NCI-H510A treated with DMSO at 0.1 percent for 48 hours (cell line): ENCODE data around the gene MIER1.
"Not testable (repeated sequence)": the region's sequence is repeated elsewhere in the genome, so short reads cannot be mapped to it uniquely, and the experiment has no call there.

ENCODE experiments used
- DNase-seq: peaks from one replicate; lab custom pipeline; 2025; lab: John Stamatoyannopoulos, UW

The MIER1 gene

DNA sequence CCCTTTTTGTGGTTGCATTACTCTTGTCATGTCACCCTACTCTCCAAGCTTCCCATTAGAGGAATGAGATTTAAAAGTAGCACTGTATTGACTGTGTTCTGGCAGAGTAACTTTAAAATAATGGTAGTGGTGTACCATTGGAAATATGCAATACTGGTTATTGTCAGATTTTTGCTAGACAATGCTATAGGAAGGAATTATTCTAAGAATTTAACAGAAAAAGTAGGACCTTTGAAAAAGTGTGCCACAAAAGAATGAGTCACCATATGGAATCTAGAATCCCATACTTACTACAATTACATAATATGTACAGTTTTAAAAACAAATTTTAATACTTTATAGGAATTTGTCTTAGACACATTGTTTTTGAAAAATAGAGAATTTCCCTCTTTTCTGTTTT is 13.8 kb downstream of the MIER1 start:
- DNase-seq, result no peak

DNA sequence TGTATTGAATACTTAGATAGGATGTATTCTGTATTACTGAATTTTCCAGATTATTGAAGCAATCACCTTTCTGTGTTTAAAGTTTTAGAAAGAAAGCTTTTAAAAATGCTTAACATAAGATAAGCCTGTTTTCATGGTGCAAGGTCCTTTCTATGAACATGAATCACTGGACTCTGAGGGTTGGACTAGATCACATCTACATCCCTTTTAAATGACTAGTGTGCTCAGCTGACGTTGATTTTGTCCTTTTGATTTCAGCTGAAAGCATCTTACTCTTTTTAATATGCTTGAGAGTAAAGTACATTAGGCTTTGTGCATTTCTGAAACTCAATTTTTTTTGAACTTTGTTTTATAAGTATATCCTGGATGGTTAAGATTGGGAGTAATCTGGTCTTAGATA is 16.2 kb downstream of the MIER1 start:
- no peak for DNase-seq

DNA sequence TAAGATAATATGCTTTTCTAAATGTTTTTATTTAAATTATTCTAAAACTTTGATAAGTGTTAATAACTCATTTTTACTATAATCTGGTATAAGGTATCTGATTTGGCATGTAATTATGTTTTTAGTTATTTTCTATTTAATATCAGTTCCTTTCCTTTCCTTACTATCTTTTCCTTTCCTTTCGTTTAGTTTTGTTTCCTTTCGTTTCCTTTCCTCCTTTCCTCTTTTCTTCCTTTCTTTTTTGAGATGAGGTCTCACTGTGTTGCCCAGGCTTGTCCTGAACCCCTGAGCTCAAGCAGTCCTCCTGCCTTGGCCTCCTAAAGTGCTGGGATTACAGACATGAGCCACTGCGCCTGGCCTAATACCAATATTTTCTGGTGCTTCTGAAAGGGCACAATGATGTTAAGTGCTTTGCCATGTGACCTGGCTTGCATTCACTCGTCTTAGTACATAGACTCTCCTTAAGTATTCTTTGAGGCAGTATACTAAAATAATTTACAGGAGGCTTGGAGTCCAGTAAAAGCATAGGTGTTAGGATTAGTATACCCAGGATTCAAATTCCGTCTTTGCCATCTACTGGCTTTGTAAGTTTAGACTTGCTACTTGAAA is 18.7 kb downstream of the MIER1 start:
- DNase-seq, result no peak

DNA sequence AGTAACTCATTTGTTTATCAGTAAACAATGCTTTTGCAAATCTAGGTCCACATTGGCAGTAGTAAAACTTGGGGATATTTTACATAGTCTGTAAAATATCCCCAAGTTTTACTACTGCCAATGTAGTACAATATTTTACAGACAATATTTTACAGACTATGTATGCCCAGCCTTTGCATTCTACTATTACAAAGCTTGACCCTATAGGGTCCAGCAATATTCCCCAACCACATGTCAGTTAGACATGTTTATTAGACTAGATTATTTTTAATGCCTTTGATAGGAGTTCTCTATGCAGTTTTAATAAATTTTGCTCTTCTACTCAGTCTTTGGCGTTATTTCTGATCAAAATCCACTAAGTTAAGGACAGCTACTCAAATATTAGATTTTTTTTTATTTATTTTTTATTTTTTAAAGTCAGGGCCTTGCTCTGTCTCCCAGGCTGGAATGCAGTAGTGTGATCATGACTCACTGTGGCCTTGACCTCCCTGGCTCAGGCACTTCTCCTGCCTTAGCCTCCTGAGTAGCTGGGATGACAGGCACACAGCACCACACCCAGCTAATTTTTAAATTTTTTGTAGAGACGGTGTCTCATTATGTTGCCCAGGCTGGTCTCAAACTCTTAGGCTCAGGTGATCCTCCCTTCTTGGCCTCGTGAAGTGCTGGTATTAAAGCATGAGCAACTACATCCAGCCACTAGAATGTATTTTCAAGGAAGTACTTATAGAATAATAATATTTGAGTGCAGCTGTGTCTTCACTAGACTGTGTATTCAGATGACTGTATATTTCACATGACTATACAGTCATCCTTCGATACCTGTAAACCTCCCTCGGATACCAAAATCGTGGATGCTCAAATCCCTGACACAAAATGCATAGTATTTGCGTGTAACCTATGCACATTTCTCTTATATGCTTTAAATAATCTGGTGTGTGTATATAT is 19.8 kb downstream of the MIER1 start:
- DNase-seq, result no peak

DNA sequence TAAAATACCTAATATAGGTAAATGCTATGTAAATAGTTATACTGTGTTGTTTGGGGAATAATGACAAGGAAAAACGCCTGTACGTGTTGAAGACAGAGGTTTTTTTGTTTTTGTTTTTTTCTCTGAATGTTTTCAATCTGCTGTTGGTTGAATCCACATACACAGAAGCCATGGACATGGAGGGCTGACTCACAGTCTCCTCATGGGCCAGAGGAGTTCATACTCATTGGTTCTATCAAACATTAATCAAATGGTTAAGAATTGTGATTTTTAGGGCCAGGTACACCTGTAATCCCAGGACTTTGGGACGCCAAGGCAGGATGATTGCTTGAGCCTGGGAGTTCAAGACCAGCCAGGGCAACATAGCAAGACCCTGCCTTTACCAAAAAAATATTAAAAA is 20.5 kb downstream of the MIER1 start:
- DNase-seq, result no peak

DNA sequence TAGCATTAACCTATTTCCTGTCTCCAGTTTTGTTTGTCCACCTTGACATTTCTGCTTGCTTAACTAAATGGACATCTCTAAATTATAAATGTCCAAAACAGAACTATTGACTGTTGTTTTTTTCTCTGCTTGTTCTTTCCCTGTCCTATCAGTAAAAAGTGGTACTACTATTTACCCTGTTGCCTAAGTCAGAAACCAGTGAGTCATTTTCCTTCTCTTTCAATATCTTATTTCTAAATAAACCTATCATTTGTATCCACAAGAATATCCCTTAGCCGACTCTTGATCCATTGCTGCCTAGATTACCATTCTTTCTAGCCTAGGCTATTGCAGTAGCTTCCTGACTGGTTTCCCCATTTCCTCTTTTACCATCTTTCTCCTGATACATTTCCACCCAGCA is 22.5 kb downstream of the MIER1 start:
- DNase-seq, result no peak

DNA sequence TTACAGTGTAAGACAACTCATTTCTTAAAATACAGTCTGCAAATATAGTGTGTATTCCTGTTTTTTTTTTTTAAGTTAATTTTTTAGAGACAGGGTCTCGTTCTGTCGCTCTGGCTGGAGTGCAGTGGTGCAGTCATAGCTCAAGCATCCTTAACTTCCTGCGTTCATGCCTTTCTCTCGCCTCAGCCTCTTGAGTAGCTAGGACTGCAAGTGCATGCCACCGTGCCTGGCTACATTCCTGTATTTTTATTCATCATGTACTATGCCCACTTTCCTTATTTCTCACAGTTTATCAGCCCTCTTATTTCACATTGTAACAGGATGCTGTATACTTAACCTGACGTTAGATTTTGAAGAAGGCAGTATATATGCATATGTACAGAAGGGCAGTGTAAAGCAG is 26.7 kb downstream of the MIER1 start:
- no peak for DNase-seq

DNA sequence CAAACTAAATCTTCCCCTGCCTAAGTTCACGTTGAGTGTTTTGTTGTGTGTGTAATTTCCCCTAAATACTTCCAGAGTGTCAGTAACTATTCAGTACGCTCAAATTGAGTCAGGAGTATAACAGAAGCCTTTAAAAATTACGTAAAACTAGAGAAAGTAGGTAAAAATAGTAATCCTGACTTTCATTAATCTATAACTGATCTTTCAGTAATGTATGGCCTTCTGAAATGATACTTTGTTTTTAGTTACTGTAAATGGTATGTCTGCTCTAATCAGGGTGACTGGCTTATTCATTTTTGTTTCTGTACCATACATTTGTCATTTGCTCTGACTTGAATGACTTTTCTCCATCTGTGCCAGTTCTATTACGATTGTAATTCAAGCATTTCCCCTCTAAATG is 29.4 kb downstream of the MIER1 start:
- DNase-seq, result no peak

DNA sequence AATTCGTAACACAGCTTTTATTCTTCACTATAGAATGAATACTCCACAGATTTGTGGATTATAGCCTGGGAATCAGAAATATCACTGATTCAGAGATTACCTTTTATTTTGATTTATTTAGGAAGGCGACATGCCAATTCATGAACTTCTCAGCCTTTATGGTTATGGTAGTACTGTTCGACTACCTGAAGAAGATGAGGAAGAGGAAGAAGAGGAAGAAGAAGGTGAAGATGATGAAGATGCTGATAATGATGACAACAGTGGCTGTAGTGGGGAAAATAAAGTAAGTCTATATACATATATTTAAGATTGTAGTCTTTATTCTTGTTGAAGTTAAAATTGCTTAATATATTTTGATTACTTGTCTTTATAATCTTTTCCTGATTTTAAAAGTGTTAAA is 33.1 kb downstream of the MIER1 start:
- DNase-seq, result no peak

DNA sequence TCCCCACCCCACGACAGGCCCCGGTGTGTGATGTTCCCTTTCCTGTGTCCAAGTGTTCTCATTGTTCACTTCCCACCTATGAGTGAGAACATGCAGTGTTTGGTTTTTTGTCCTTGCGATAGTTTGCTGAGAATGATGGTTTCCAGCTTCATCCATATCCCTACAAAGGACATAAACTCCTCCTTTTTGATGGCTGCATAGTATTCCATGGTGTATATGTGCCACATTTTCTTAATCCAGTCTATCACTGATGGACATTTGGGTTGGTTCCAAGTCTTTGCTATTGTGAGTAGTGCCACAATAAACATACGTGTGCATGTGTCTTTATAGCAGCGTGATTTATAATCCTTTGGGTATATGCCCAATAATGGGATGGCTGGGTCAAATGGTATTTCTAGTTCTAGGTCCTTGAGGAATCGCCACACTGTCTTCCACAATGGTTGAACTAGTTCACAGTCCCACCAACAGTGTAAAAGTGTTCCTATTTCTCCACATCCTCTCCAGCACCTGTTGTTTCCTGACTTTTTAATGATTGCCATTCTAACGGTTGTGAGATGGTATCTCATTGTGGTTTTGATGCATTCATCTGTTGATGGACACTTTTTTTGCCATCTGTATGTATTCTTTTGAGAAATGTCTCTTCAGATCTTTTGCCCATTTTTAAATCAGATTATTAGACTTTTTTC is 41.5 kb downstream of the MIER1 start:
- DNase-seq, result not testable (repeated sequence)

DNA sequence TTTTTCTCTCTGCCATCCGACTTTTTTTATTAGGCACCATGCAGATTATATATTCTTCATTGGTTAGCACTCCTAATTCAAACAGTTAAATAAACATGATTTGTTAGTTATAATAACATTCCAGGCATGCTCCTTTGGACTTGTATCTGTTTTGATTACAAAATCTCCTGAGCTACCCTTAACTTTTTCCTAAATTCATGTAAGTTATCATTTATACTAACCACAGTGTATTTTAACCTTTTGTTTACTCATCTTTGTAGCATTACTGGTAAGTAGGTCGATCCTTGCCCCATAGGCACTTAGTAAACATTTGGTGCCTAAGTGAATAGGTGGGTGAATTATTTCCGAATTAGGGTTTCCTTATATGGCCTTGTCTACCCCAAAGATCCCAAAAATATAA is 43.8 kb downstream of the MIER1 start:
- DNase-seq, result no peak

DNA sequence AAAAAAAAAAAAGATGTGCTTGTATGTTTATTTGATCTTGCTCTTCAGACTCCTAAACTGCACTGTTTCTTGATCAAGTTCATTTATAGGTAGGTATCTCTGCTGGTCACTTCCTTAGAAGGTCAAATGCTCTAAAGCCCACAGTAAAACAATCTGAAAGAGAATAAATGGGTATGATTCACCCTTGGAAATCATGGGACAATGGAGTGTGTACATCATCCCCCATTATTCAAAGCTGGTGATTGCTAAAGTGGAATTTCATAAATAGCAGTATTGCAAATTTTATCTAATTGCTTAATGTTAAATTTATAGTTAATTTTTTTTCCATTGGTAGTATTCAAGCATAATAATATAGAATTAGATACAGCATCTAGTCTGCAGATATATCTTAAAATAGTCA is 53.4 kb downstream of the MIER1 start:
- DNase-seq, result no peak

DNA sequence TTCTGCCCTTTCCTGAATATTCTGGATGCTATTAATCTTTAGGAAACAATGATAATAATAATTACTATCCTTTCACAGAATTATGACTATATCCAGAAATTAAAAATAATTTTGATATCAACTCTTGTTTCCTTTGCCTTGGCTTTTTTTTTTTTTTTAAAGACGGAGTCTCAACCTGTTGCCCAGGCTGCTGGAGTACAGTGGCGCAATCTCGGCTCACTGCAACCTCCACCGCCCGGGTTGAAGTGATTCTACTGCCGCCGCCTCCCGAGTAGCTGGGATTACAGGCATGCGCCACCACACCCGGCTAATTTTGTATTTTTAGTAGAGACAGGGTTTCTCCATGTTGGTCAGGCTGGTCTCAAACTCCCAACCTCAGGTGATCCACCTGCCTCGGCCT is 54.8 kb downstream of the MIER1 start:
- not testable (repeated sequence) for DNase-seq

DNA sequence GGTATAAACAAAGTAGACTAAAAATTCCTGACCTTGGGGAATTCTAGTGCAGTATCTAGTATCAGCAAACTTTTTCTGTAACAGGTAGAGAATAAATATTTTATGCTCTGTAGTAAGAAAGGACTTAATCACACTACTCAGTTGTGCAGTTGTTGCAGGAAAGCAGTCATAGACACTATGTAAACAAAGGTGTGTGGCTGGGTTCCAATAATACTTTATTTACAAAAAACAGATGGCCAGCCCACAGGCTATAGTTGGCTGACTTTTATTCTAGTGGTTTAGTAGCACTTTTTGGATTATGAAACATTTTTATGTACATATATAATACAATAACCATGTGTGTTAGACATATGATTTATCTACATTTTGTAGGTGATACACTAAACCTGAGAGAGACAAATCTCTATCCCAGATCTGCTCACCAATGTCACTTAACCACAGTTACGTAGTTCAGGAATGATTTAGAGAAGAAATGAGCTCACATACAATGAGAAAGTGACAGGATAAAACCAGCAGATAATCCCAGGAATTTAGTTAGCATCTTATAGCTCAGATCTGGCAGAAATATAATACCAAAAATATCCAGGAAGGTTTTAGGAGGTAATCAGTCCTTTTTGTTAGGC is 56.1 kb downstream of the MIER1 start:
- DNase-seq, result peak; percentile 28

DNA sequence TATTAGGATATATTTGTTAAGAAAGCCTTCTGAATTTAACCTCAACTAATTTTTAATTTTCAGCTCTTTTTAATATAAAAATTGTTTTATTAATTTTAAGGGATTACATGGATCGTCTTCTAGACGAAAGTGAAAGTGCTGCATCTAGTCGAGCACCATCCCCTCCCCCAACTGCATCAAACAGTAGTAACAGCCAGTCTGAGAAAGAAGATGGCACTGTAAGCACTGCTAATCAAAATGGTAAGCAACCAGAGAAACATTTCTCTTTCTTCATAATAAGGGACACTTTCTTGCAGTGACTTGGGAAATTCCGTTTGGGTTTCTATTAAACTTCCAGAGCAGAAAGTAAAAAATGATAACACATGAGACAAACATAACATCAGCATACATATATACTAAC is 56.9 kb downstream of the MIER1 start:
- DNase-seq, result no peak

DNA sequence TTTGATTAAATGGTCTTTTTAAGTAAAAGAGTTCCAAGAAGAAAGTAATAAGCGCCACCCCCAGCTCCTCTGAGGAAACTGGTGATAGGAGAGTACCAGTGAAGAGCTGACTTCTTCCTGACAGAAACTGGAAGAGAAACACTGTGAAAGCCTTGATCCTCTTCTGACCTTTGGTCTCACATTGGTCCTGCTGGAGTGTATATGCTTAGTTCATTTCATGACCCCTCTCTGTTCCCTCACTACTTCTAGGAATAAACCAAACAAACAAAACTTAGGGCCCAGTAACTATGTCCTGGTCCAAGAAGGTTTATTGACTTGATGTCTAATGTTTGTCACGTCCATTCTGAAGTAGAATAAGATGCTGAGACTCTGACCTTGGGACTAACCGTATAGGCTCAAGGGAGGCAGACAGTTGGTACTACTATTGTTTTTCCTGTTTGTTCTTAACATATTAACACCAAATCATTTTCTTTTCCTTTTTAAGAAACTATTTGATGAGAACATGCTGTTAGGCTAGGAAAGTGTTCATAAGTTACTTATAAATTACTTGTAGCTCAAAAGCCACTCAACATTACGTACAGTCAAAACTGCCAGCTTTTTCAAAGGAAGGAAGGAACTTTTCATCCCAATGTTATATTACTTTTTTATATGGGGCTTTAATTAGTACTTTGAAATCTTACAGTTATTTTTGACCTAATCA is 57.9 kb downstream of the MIER1 start:
- no peak for DNase-seq

DNA sequence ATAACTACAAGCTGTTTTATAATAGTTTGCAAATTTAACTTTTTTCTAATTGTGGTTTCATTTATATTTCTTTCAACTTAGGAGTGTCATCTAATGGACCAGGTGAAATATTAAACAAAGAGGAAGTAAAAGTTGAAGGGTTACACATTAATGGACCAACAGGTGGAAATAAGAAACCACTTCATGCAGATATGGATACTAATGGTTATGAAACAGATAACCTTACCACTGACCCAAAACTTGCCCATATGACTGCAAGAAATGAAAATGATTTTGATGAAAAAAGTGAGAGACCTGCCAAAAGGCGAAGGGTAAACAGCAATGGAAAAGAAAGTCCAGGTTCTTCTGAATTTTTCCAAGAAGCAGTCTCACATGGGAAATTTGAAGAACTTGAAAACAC is 59.7 kb downstream of the MIER1 start:
- no peak for DNase-seq

DNA sequence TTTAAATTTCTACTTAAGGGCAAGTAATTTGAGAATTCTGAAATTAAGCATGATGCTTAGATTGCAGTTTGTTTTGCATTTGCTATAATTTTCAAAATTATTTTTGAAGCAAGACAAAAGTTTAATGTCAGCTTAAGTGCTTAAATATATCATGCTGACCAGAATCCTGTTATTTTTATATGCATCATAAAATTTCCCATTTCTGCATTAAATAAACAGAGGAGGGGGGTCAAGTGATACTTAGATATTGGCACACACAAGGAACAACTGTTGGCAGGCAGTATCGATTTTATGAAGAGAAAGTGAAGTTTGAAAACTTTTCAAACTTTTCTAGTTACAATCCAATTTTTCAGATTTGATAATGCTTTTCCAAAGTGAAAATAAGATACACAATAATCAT is 61.0 kb downstream of the MIER1 start:
- no peak for DNase-seq

DNA sequence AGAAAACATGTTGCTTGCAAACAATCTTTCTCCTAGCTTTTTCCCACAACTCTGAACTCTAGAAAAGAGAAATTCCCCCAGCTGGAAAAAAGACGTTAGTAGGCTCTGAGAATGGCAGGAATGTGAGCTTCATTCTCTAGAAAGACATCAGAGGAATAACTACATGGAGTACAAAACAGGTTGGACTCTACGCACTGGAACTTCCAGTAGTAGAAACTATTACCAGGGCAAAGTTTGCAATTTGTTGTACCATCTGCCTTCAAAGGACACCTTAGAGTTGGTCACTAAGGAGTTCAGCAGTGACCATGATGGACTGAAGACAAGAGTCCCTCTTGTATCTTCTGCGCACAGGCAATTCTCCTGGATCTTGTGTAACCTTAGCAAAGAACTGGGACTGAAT is 68.3 kb downstream of the MIER1 start:
- no peak for DNase-seq

DNA sequence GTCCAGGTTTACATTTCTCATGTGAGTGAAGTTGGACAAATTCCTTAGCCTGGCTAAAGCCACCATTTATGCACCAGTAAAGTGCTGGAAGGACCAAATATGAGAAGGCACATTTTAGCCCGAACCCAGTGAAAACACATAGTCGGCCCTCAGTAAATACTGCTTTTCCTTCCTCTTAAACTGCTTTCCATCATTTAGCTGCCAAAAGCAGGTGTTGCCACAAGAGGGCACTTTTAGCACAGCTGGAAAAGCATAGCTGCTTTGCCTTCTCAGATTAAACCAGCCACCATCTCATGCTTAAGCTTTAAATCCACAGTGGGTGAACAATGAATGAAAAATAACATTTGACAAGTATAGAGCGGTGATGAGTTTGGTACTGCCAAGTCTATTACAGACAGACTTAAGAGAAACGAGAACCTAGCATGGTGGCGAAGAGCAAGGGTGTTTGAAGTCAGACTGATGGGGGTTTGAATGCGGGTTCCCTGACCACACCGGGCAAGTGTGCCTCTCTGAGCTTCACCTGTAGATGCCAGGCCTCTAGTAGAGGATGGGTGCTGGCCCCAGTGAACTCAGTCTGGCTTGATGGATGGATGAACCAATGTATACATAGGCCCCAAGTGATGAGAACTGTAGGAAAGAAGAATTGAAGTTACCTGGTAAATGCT is 71.4 kb downstream of the MIER1 start:
- peak; percentile 89 for DNase-seq

DNA sequence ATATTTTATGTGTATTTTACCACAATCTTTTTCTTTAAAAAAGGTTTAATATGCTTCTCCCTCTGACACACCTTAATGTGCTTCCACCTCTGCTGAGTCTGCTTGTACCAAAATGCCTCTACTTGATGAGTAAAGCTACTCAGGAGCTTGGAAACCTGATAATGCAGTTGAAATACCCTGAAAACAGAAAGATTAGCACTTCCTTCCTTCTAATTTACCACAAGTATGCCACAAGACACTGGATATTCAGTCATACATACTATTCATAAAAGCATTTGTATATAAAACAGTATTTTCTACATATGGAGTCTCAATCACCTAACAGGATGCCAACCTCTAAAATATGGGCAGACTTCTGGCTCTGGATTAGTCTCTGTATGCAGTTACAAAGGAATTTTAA is 74.2 kb downstream of the MIER1 start:
- DNase-seq, result no peak
